Breast epithelium (tissue), 4 donors: ENCODE data around the gene MRPS9. TPM values are rescaled to one million over a fixed set of nuclear protein-coding genes. Genes with fewer than 3 reads are reported as not detected.

Source experiments
- DNase-seq, 2 donors: peaks; one replicate each; pipeline ENCODE4 v3.0.0-alpha.2; 2019; ENCODE audit warnings: low spot score in 2 of 2
- H3K27ac ChIP-seq, 2 donors: fragments of 200-600 bp; sonication (generic) in 1 of 2; one replicate each; pipeline ENCODE4 v1.5.1; 2016 to 2019; ENCODE audit warnings: mild to moderate bottlenecking in 1 of 2
- H3K27me3 ChIP-seq, 2 donors: fragments of 200-600 bp; sonication (generic) in 1 of 2; one replicate each; pipeline versions ENCODE4 v1.5.1 to v1.6.0; 2017 to 2019; ENCODE audit warnings: control low read depth in 1 of 2, mild to moderate bottlenecking in 1 of 2
- H3K36me3 ChIP-seq: fragments of 200-600 bp; one replicate; pipeline ENCODE4 v1.5.1; 2019
- H3K4me1 ChIP-seq, 2 donors: fragments of 200-600 bp; sonication (generic); one replicate each; pipeline ENCODE4 v1.5.1; 2016 to 2019; ENCODE audit warnings: control low read depth in 1 of 2
- H3K4me3 ChIP-seq, 3 donors: fragments of 200-600 bp; sonication (generic); 1 replicate in 2 of 3; 2 replicates in 1 of 3; pipeline ENCODE4 v1.5.1; 2016 to 2019; ENCODE audit warnings: mild to moderate bottlenecking in 3 of 3, moderate library complexity in 2 of 3
- H3K9me3 ChIP-seq, 2 donors: fragments of 200-600 bp; sonication (generic) in 1 of 2; one replicate each; pipeline ENCODE4 v1.5.1; 2016 to 2019; ENCODE audit warnings: control low read depth in 1 of 2
- CTCF ChIP-seq, 3 donors: fragments of 450-650 bp; IDR thresholded peaks; one replicate each; pipeline ENCODE4 v1.5.1; 2016 to 2017; ENCODE audit warnings: antibody characterized with exemption in 3 of 3, mild to moderate bottlenecking in 3 of 3, moderate library complexity in 3 of 3
- POLR2A ChIP-seq: fragments of 450-650 bp; IDR thresholded peaks from one replicate; pipeline ENCODE4 v1.6.1; 2016; ENCODE audit warnings: antibody characterized with exemption, mild to moderate bottlenecking, moderate library complexity
- POLR2AphosphoS5 ChIP-seq, 3 donors: sonication (generic); formaldehyde crosslinking; IDR thresholded peaks; one replicate each; pipeline ENCODE4 v1.6.1; 2017; ENCODE audit warnings: antibody characterized with exemption in 3 of 3
- intact Hi-C: fragments of 100-400 bp; cut with DNase I; formaldehyde crosslinking; loops from one replicate; pipeline ENCODE4 v1.15.1; 2023; ENCODE audit warnings: low total_unique reads
- total RNA-seq, 3 donors: library from RNA; depleted of rRNA; stranded (reverse); fragments of >200 nt; gene quantifications; one replicate each; pipeline ENCODE4 v1.1.0, GENCODE V29; 2016

The MRPS9 gene
- total RNA-seq, 3 donors from 2014 or later: 14.1 to 26.3 (median 18.0) TPM

GRCh38 chr2:105070010-105070865 lies 32.4 kb downstream of the MRPS9 start:
- TF ChIP-seq CTCF (IDR thresholded peaks at IDR 0.05) (no peak), POLR2AphosphoS5 (IDR thresholded peaks at IDR 0.05) (no peak), POLR2A (no peak)
- no peak overlapping the region for H3K4me3 ChIP-seq
- DNase-seq: no peak
- H3K9me3 ChIP-seq: no peaks in the 10 kb centered on the region
- no peaks in the 10 kb centered on the region for H3K4me1 ChIP-seq
- intact Hi-C loops: no loop called here
- no peaks in the 10 kb centered on the region for H3K36me3 ChIP-seq
- H3K27ac ChIP-seq: no peak overlapping the region
- H3K27me3 ChIP-seq: no peaks in the 10 kb centered on the region

GRCh38 chr2:105071379-105071778 lies 33.5 kb downstream of the MRPS9 start:
- no peaks in the 10 kb centered on the region for H3K9me3 ChIP-seq
- no peak for DNase-seq
- H3K36me3 ChIP-seq: no peaks in the 10 kb centered on the region
- intact Hi-C loops: no loop called here
- H3K27me3 ChIP-seq: no peaks in the 10 kb centered on the region
- no peak for TF ChIP-seq CTCF (IDR thresholded peaks at IDR 0.05)
- TF ChIP-seq POLR2AphosphoS5 (IDR thresholded peaks at IDR 0.05): no peak
- no peak for TF ChIP-seq POLR2A
- no peak overlapping the region for H3K4me3 ChIP-seq
- H3K27ac ChIP-seq: no peak overlapping the region
- no peaks in the 10 kb centered on the region for H3K4me1 ChIP-seq

- intact Hi-C loops: no loop called here
- H3K4me3 ChIP-seq: no peak overlapping the region
- H3K36me3 ChIP-seq: no peaks in the 10 kb centered on the region
- no peak overlapping the region for H3K27ac ChIP-seq
- no peak for TF ChIP-seq POLR2A
- no peak for TF ChIP-seq CTCF (IDR thresholded peaks at IDR 0.05)
- no peak for TF ChIP-seq POLR2AphosphoS5 (IDR thresholded peaks at IDR 0.05)
- DNase-seq: no peak
- no peaks in the 10 kb centered on the region for H3K9me3 ChIP-seq
- H3K27me3 ChIP-seq: no peaks in the 10 kb centered on the region
- H3K4me1 ChIP-seq: no peaks in the 10 kb centered on the region
Observed at GRCh38 chr2:105072039-105072438, 34.2 kb downstream of the MRPS9 start.

DNA sequence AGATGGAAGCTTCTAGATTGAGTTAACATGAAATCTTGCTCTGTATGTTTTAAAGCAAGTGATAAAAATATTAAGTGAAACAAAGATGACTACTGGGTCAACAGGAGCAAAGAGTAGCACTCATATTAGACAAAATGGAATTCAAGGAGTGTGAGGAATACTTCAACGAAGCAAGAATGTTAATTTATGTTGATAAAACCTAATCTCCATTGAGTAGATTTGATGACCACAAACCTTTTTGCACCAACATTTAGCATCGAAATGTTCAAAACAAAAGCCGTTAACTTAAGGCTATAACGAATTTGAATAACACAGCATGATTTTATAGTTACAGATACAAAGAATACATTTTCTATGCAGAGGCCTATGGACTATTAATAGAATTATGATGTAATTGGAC lies 35.7 kb downstream of the MRPS9 start:
- no peak for DNase-seq
- Histone ChIP-seq H3K4me3 (no peak overlapping the region), H3K27ac (no peak overlapping the region), H3K9me3 (no peaks in the 10 kb centered on the region), H3K36me3 (no peaks in the 10 kb centered on the region), H3K27me3 (no peaks in the 10 kb centered on the region), H3K4me1 (no peaks in the 10 kb centered on the region)
- intact Hi-C loops: no loop called here
- TF ChIP-seq POLR2AphosphoS5 (IDR thresholded peaks at IDR 0.05) (no peak), CTCF (IDR thresholded peaks at IDR 0.05) (no peak), POLR2A (no peak)

DNA sequence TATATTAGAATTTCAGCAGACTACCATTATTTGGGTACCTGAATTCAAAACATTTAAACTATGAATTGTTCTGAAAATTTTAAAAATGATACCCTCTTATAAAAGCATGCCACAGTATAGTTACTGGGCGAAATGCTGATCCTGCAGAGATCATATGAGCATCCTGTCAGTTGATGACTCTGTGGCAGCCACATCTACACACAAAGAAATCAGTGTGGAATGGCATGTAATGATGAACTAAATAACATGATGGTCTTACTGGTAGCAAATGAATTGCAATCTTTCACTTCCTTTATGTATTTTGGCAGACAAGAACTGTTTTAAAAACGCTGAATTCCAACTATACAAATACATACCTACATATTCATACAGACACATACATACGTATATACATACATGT lies 38.3 kb downstream of the MRPS9 start:
- H3K27ac ChIP-seq: no peak overlapping the region
- no peaks in the 10 kb centered on the region for H3K9me3 ChIP-seq
- intact Hi-C loops: no loop called here
- no peak overlapping the region for H3K4me3 ChIP-seq
- H3K27me3 ChIP-seq: no peaks in the 10 kb centered on the region
- no peaks in the 10 kb centered on the region for H3K36me3 ChIP-seq
- no peaks in the 10 kb centered on the region for H3K4me1 ChIP-seq
- no peak for DNase-seq
- TF ChIP-seq POLR2AphosphoS5 (IDR thresholded peaks at IDR 0.05) (no peak), POLR2A (no peak)
